IgD-negative memory B cell (primary cell): Measurements from ENCODE around the gene TBX2. TPM values are rescaled to one million over a fixed set of nuclear protein-coding genes. Genes with fewer than 3 reads are reported as not detected.

ENCODE experiments used
- H3K27ac Mint-ChIP-seq, 3 donors: one replicate each; pipeline ENCODE4 v1.8.0; 2020 to 2022; ENCODE audit warnings: mild to moderate bottlenecking in 3 of 3, mixed read lengths in 3 of 3, moderate library complexity in 1 of 3
- H3K27me3 Mint-ChIP-seq: one replicate; pipeline ENCODE4 v1.8.0; 2021; ENCODE audit warnings: mixed read lengths
- H3K36me3 Mint-ChIP-seq: one replicate; pipeline ENCODE4 v1.8.0; 2020; ENCODE audit warnings: mild to moderate bottlenecking, mixed read lengths
- H3K4me1 Mint-ChIP-seq, 3 donors: one replicate each; pipeline ENCODE4 v1.8.0; 2020 to 2022; ENCODE audit warnings: mixed read lengths in 3 of 3, mild to moderate bottlenecking in 1 of 3
- H3K4me3 Mint-ChIP-seq, 4 donors: one replicate each; pipeline ENCODE4 v1.8.0; 2020 to 2022; ENCODE audit warnings: mild to moderate bottlenecking in 4 of 4, mixed read lengths in 4 of 4, moderate library complexity in 3 of 4
- H3K9me3 Mint-ChIP-seq, 3 donors: one replicate each; pipeline ENCODE4 v1.8.0; 2020 to 2021; ENCODE audit warnings: mixed read lengths in 3 of 3, mild to moderate bottlenecking in 1 of 3
- polyA plus RNA-seq: library from polyadenylated mRNA; unstranded; fragments of 300-500 nt; fragmentation: Illumina TruSeq; gene quantifications from one replicate; pipeline ENCODE4 v1.2.3, GENCODE V29; 2021

Gene TBX2
- polyA plus RNA-seq, 1 donor from 2014 or later = not detected

- Mint-ChIP-seq H3K36me3 (peaks cover 4% of the 10 kb centered on the region), H3K27me3 (peaks cover 40% of the 10 kb centered on the region), H3K27ac (peak overlapping the region in 1 of 3 donors; percentile 59), H3K4me1 (peaks cover 3 to 17% (median 7%) of the 10 kb centered on the region in 3 donors), H3K9me3 (peaks cover 0 to 2% (median under 1%) of the 10 kb centered on the region in 3 donors), H3K4me3 (no peak overlapping the region)
Observed at GRCh38 chr17:61449707-61450640, 50.3 kb downstream of the TBX2 start.

GRCh38 chr17:61450641-61451537 is 51.2 kb downstream of the TBX2 start:
- H3K36me3 Mint-ChIP-seq = peaks cover 4% of the 10 kb centered on the region
- H3K4me3 Mint-ChIP-seq = peak overlapping the region in 2 of 4 donors; percentile 40 to 70
- peaks cover 49% of the 10 kb centered on the region for H3K27me3 Mint-ChIP-seq

GRCh38 chr17:61451538-61452300 is 52.1 kb downstream of the TBX2 start:
- Mint-ChIP-seq H3K9me3 (peaks cover 0 to 2% (median 1%) of the 10 kb centered on the region in 3 donors), H3K36me3 (peaks cover 4% of the 10 kb centered on the region), H3K27me3 (peaks cover 52% of the 10 kb centered on the region), H3K4me1 (peaks cover 4 to 17% (median 7%) of the 10 kb centered on the region in 3 donors), H3K4me3 (peak overlapping the region in 1 of 4 donors; percentile 23), H3K27ac (no peak overlapping the region)

More at GRCh38 chr17:61450641-61451537, 51.2 kb downstream of the TBX2 start:
- Mint-ChIP-seq H3K27ac (peak overlapping the region in 2 of 3 donors; percentile 53 to 59), H3K4me1 (peaks cover 4 to 17% (median 7%) of the 10 kb centered on the region in 3 donors), H3K9me3 (peaks cover 0 to 2% (median 1%) of the 10 kb centered on the region in 3 donors)

GRCh38 chr17:61452301-61453290 is 53.0 kb downstream of the TBX2 start, which contains the start of gene TBX4:
Gene TBX4, plus strand, starts transcription at chr17:61452422. Its CDS starts 4,069 bp downstream, at chr17:61456491.
- peak within 1 kb of the TSS; percentile 12 to 89 (median 42) for H3K4me3 Mint-ChIP-seq
- H3K36me3 Mint-ChIP-seq = peaks cover 4% of the 10 kb centered on the region
- H3K27me3 Mint-ChIP-seq = peaks cover 58% of the 10 kb centered on the region
- peak within 1 kb of the TSS in 2 of 3 donors; percentile 59 to 82 for H3K27ac Mint-ChIP-seq
- H3K4me1 Mint-ChIP-seq = peaks cover 9 to 25% (median 13%) of the 10 kb centered on the region in 3 donors
- peaks cover 0 to 5% (median 2%) of the 10 kb centered on the region in 3 donors for H3K9me3 Mint-ChIP-seq

GRCh38 chr17:61453566-61454380 is 54.1 kb downstream of the TBX2 start:
- H3K36me3 Mint-ChIP-seq = peaks cover 4% of the 10 kb centered on the region
- peak overlapping the region; percentile 9 to 78 (median 59) for H3K4me3 Mint-ChIP-seq
- H3K27ac Mint-ChIP-seq = peak overlapping the region; percentile 12 to 47 (median 41)
- peaks cover 15 to 29% (median 20%) of the 10 kb centered on the region in 3 donors for H3K4me1 Mint-ChIP-seq
- H3K9me3 Mint-ChIP-seq = peaks cover 0 to 5% (median 2%) of the 10 kb centered on the region in 3 donors
- H3K27me3 Mint-ChIP-seq = peaks cover 66% of the 10 kb centered on the region

GRCh38 chr17:61454381-61455323 is 55.0 kb downstream of the TBX2 start:
- H3K4me1 Mint-ChIP-seq = peaks cover 15 to 31% (median 22%) of the 10 kb centered on the region in 3 donors
- peaks cover 0 to 5% (median 2%) of the 10 kb centered on the region in 3 donors for H3K9me3 Mint-ChIP-seq
- peak overlapping the region; percentile 9 to 78 (median 59) for H3K4me3 Mint-ChIP-seq
- peaks cover 4% of the 10 kb centered on the region for H3K36me3 Mint-ChIP-seq
- peak overlapping the region in 2 of 3 donors; percentile 41 to 47 for H3K27ac Mint-ChIP-seq
- H3K27me3 Mint-ChIP-seq = peaks cover 67% of the 10 kb centered on the region

GRCh38 chr17:61455324-61456060 is 55.8 kb downstream of the TBX2 start:
- peaks cover 0 to 5% (median 2%) of the 10 kb centered on the region in 3 donors for H3K9me3 Mint-ChIP-seq
- H3K27me3 Mint-ChIP-seq = peaks cover 70% of the 10 kb centered on the region
- H3K4me1 Mint-ChIP-seq = peaks cover 15 to 31% (median 22%) of the 10 kb centered on the region in 3 donors
- peaks cover 2% of the 10 kb centered on the region for H3K36me3 Mint-ChIP-seq
- peak overlapping the region in 1 of 3 donors; percentile 11 for H3K27ac Mint-ChIP-seq
- H3K4me3 Mint-ChIP-seq = peak overlapping the region in 3 of 4 donors; percentile 33 to 64 (median 41)

- peaks cover 15 to 31% (median 20%) of the 10 kb centered on the region in 3 donors for H3K4me1 Mint-ChIP-seq
- H3K27ac Mint-ChIP-seq = peak overlapping the region in 1 of 3 donors; percentile 11
- peak overlapping the region in 2 of 4 donors; percentile 25 to 64 for H3K4me3 Mint-ChIP-seq
- H3K9me3 Mint-ChIP-seq = peaks cover 0 to 5% (median 2%) of the 10 kb centered on the region in 3 donors
- peaks cover 2% of the 10 kb centered on the region for H3K36me3 Mint-ChIP-seq
- peaks cover 70% of the 10 kb centered on the region for H3K27me3 Mint-ChIP-seq
Observed at GRCh38 chr17:61456061-61456681, 56.5 kb downstream of the TBX2 start.

- Mint-ChIP-seq H3K9me3 (peaks cover 0 to 5% (median 2%) of the 10 kb centered on the region in 3 donors), H3K27me3 (peaks cover 74% of the 10 kb centered on the region), H3K4me3 (peak overlapping the region; percentile 74 to 88 (median 82)), H3K27ac (peak overlapping the region in 1 of 3 donors; percentile 73), H3K4me1 (peaks cover 17 to 31% (median 24%) of the 10 kb centered on the region in 3 donors), H3K36me3 (peaks cover 2% of the 10 kb centered on the region)
Observed at GRCh38 chr17:61456688-61457225, 57.1 kb downstream of the TBX2 start.
